Vagina (tissue), 2 donors: Measurements from ENCODE around the gene RABL3. TPM values are rescaled to one million over a fixed set of nuclear protein-coding genes. Genes with fewer than 3 reads are reported as not detected.
"Not testable (repeated sequence)": the region's sequence is repeated elsewhere in the genome, so short reads cannot be mapped to it uniquely, and the experiment has no call there.

Experiments used
- DNase-seq, 2 donors: peaks; one replicate each; pipeline ENCODE4 v3.0.0-alpha.2; 2017; ENCODE audit errors: extremely low spot score in 2 of 2
- H3K27ac ChIP-seq: fragments of 200-600 bp; sonication (generic); one replicate; pipeline ENCODE4 v1.5.1; 2019
- H3K27me3 ChIP-seq: fragments of 200-600 bp; sonication (generic); one replicate; pipeline ENCODE4 v1.5.1; 2019
- H3K36me3 ChIP-seq, 2 donors: fragments of 200-600 bp; sonication (generic); one replicate each; pipeline ENCODE4 v1.5.1; 2017 to 2019
- H3K4me1 ChIP-seq: fragments of 200-600 bp; sonication (generic); one replicate; pipeline ENCODE4 v1.5.1; 2019
- H3K4me3 ChIP-seq, 2 donors: fragments of 200-600 bp; sonication (generic); 1 replicate in 1 of 2; 2 replicates in 1 of 2; pipeline ENCODE4 v1.5.1; 2016 to 2019
- H3K9me3 ChIP-seq: fragments of 200-600 bp; sonication (generic); one replicate; pipeline ENCODE4 v1.5.1; 2019
- CTCF ChIP-seq, 3 experiments: fragments of 450-650 bp in 2 of 3; fragments of 200-600 bp in 1 of 3; sonication (generic) in 1 of 3; IDR thresholded peaks; one replicate each; pipeline ENCODE4 v1.5.1; 2017 to 2019; ENCODE audit warnings: antibody characterized with exemption in 3 of 3, mild to moderate bottlenecking in 2 of 3, moderate library complexity in 2 of 3
- POLR2A ChIP-seq, 2 donors: fragments of 450-650 bp; IDR thresholded peaks; one replicate each; pipeline ENCODE4 v1.6.1; 2017; ENCODE audit warnings: antibody characterized with exemption in 2 of 2, mild to moderate bottlenecking in 2 of 2, moderate library complexity in 2 of 2
- POLR2AphosphoS5 ChIP-seq, 2 donors: sonication (generic); formaldehyde crosslinking; IDR thresholded peaks; one replicate each; pipeline ENCODE4 v1.9.0; 2017; ENCODE audit warnings: antibody characterized with exemption in 2 of 2, mild to moderate bottlenecking in 2 of 2, low read depth in 1 of 2; ENCODE audit not compliant: insufficient read depth in 1 of 2
- intact Hi-C: fragments of 100-400 bp; cut with DNase I; formaldehyde crosslinking; loops from one replicate; pipeline ENCODE4 v1.15.1; 2023
- total RNA-seq: library from RNA; depleted of rRNA; stranded (reverse); fragments of >200 nt; gene quantifications from one replicate; pipeline ENCODE4 v1.2.3, GENCODE V29; 2016

Gene RABL3
- total RNA-seq, 1 donor from 2014 or later, result 12.8 TPM

DNA sequence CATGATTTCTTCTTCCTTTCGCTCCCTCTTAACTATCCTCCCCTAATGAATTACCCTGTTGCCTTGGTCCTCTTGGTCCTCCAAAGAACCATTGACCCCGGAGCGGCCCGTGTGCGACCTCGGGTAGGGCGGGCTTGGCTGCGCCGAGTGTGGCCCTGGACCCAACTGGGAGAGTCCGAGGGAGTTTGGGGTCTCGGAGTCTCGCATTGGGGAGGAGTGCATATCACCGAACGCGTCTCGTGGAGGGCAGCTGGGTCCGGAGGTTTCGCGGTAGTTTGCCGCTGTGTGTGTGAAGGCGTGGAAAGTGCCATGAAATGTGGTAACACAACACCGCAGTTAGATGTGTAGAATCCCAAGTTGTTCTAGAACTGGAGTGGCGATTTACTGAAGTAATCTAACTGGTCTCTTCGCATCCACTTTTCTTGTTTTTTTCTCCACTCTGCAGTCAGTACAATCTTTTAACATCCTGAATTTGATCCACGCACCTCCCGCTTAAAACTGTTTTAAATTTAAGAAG is 591 bp upstream of the RABL3 start:
- Histone ChIP-seq H3K27me3 (no peaks in the 10 kb centered on the region), H3K9me3 (no peaks in the 10 kb centered on the region), H3K27ac (peak overlapping the region; percentile 94), H3K4me3 (peak overlapping the region; percentile 72 to 83), H3K36me3 (no peaks in the 10 kb centered on the region), H3K4me1 (peaks cover 12% of the 10 kb centered on the region)
- TF ChIP-seq POLR2A (IDR thresholded peaks at IDR 0.05) (no peak), CTCF (IDR thresholded peaks at IDR 0.05) (no peak), POLR2AphosphoS5 (IDR thresholded peaks at IDR 0.05; ENCODE audit: insufficient read depth in 1 of 2, low read depth in 1 of 2) (no peak)
- intact Hi-C loops, result loop anchor here (10.0 kb wide), 2 partner anchors 148 to 648 kb away; partner anchors contain the start of genes GSK3B and NDUFB4
- no peak for DNase-seq

- no peaks in the 10 kb centered on the region for H3K36me3 ChIP-seq
- H3K27me3 ChIP-seq, result no peaks in the 10 kb centered on the region
- peaks cover 12% of the 10 kb centered on the region for H3K4me1 ChIP-seq
- H3K9me3 ChIP-seq, result no peaks in the 10 kb centered on the region
- no peak for TF ChIP-seq CTCF (IDR thresholded peaks at IDR 0.05)
- peak overlapping the region; percentile 72 to 83 for H3K4me3 ChIP-seq
- DNase-seq, result no peak
- intact Hi-C loops, result loop anchor here (10.0 kb wide), 2 partner anchors 147 to 647 kb away; partner anchors contain the start of genes GSK3B and NDUFB4
- peak overlapping the region; percentile 94 for H3K27ac ChIP-seq
Measured at GRCh38 chr3:120741837-120742197, 499 bp downstream of the RABL3 start.

- DNase-seq, result no peak
- H3K4me1 ChIP-seq, result peaks cover 12% of the 10 kb centered on the region
- H3K36me3 ChIP-seq, result no peaks in the 10 kb centered on the region
- intact Hi-C loops, result loop anchor here (10.0 kb wide), 2 partner anchors 147 to 647 kb away; partner anchors contain the start of genes GSK3B and NDUFB4
- TF ChIP-seq POLR2A (IDR thresholded peaks at IDR 0.05) (no peak), CTCF (IDR thresholded peaks at IDR 0.05) (no peak), POLR2AphosphoS5 (IDR thresholded peaks at IDR 0.05; ENCODE audit: insufficient read depth in 1 of 2, low read depth in 1 of 2) (no peak)
- H3K9me3 ChIP-seq, result no peaks in the 10 kb centered on the region
- H3K27me3 ChIP-seq, result no peaks in the 10 kb centered on the region
- no peak overlapping the region for H3K27ac ChIP-seq
- H3K4me3 ChIP-seq, result peak overlapping the region in 1 of 2 donors; percentile 83
Measured at GRCh38 chr3:120741320-120741719, 996 bp downstream of the RABL3 start.

- intact Hi-C loops, H3K36me3 ChIP-seq, H3K4me3 ChIP-seq, H3K9me3 ChIP-seq, DNase-seq, H3K27me3 ChIP-seq, H3K27ac ChIP-seq, H3K4me1 ChIP-seq: not testable (repeated sequence)
Measured at GRCh38 chr3:120738006-120738405, 4.3 kb downstream of the RABL3 start.

GRCh38 chr3:120730576-120731542 is 11.5 kb downstream of the RABL3 start:
- Histone ChIP-seq H3K27ac (no peak overlapping the region), H3K36me3 (peaks cover 0 to 4% of the 10 kb centered on the region in 2 donors), H3K4me1 (no peaks in the 10 kb centered on the region), H3K4me3 (no peak overlapping the region), H3K9me3 (no peaks in the 10 kb centered on the region), H3K27me3 (no peaks in the 10 kb centered on the region)
- intact Hi-C loops, result no loop called here
- TF ChIP-seq POLR2AphosphoS5 (IDR thresholded peaks at IDR 0.05; ENCODE audit: insufficient read depth in 1 of 2, low read depth in 1 of 2) (no peak), CTCF (IDR thresholded peaks at IDR 0.05) (no peak), POLR2A (IDR thresholded peaks at IDR 0.05) (no peak)
- DNase-seq, result no peak
